ENCODE measurements around the gene ATG5. TPM values are rescaled to one million over a fixed set of nuclear protein-coding genes. Genes with fewer than 3 reads are reported as not detected.

ATG5 gene
- polyA plus RNA-seq, 1 donor (not counting 4 experiments of a cell fraction or from before 2014, with no cell fraction given): 60.0 TPM

DNA sequence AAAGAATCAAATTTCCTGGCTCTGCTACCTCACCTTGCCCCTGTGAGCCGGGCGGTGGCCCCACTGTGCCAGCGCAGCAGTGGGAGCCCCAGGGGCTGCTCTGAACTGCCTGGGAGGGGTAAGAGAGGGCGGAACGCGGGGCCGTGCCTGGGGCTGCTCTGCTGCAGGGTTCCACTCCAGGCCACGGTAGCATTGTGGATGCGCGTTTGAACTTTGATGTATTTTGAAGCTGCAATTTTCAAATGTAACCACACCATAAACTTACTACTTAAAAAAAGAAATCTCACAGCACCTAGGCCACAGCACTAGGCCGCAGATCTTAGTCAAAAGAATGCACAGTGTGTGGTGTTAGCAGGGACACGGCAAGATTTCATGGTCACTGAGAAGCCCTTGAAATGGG is 181.9 kb downstream of the ATG5 start:
- no peak for FAIRE-seq
- Histone ChIP-seq H3K36me3 (ENCODE audit: control insufficient read depth in 2 of 2, extremely low read depth in 1 of 2, insufficient read depth in 2 of 2, low read length in 2 of 2) (no peaks in the 10 kb centered on the region), H3K27me3 (ENCODE audit: control insufficient read depth, extremely low read depth, insufficient read depth, low read length) (no peaks in the 10 kb centered on the region), H3K4me2 (ENCODE audit: control insufficient read depth, extremely low read depth, insufficient read depth, low read depth, low read length) (no peak overlapping the region), H3K9me3 (ENCODE audit: control insufficient read depth, low read depth, low read length) (no peaks in the 10 kb centered on the region), H3K4me3 (ENCODE audit: control insufficient read depth in 2 of 3, extremely low read depth in 1 of 3, insufficient read depth in 2 of 3, low read depth in 1 of 3, low read length in 3 of 3) (no peak overlapping the region), H4K20me1 (ENCODE audit: control insufficient read depth, extremely low read depth, insufficient read depth, low read length) (no peaks in the 10 kb centered on the region), H3K79me2 (ENCODE audit: control insufficient read depth, insufficient read depth, low read length) (no peaks in the 10 kb centered on the region), H3K9ac (ENCODE audit: control insufficient read depth, extremely low read depth, insufficient read depth, low read length) (no peak overlapping the region), H2AFZ (ENCODE audit: control insufficient read depth, low read length) (no peak overlapping the region), H3K4me1 (ENCODE audit: control insufficient read depth, extremely low read depth, insufficient read depth, low read length) (peaks cover 36% of the 10 kb centered on the region), H3K27ac (ENCODE audit: control insufficient read depth, insufficient read depth, low read length) (no peak overlapping the region), H3K9me1 (ENCODE audit: control insufficient read depth, extremely low read depth, insufficient read depth, low read length) (no peaks in the 10 kb centered on the region)
- TF ChIP-seq CTCF (optimal IDR thresholded peaks at IDR 0.05 in 1 of 3, IDR thresholded peaks at IDR 0.05 in 1 of 3, conservative IDR thresholded peaks at IDR 0.05 in 1 of 3; ENCODE audit: extremely low read depth in 1 of 3, insufficient read depth in 2 of 3, low read length in 3 of 3) (no peak), EZH2 (IDR thresholded peaks at IDR 0.05; ENCODE audit: low read length) (no peak)
- DNase-seq (ENCODE audit: low read depth, low spot score): no peak
- dilution Hi-C loops (cut with MboI; ENCODE audit: extremely low pct_ligation_motif_present, low sequenced_read_pairs): no loop called here

DNA sequence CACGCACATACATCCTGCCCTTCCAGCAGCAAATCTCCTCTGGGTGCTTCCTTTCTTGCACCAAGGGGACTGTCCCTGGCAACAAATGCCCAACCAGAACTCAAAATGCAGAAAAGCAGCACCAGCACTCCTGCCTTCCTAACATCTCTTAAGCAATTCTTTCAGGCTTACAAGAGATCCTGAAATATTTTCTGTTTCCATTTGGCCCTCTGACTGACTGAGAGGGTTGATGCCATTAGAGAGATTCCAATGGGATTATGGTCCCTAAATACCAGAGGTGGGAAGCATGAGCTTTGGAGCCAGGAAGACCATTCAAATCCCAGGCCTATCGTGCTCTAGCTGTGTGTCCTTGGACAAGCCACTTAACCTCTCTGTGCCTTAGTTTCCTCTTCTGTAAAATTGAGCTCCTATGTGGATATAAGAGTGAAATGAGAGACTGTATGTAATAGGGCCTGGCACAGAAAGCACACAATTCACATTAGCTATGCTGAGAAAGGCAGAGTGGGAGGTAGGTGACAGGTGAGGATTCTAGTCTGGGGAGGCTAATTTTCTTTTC is 182.6 kb downstream of the ATG5 start:
- Histone ChIP-seq H3K9me1 (ENCODE audit: control insufficient read depth, extremely low read depth, insufficient read depth, low read length) (no peaks in the 10 kb centered on the region), H3K27ac (ENCODE audit: control insufficient read depth, insufficient read depth, low read length) (no peak overlapping the region), H3K4me2 (ENCODE audit: control insufficient read depth, extremely low read depth, insufficient read depth, low read depth, low read length) (no peak overlapping the region), H3K9ac (ENCODE audit: control insufficient read depth, extremely low read depth, insufficient read depth, low read length) (no peak overlapping the region), H3K79me2 (ENCODE audit: control insufficient read depth, insufficient read depth, low read length) (no peaks in the 10 kb centered on the region), H4K20me1 (ENCODE audit: control insufficient read depth, extremely low read depth, insufficient read depth, low read length) (no peaks in the 10 kb centered on the region), H3K4me1 (ENCODE audit: control insufficient read depth, extremely low read depth, insufficient read depth, low read length) (peaks cover 36% of the 10 kb centered on the region), H3K36me3 (ENCODE audit: control insufficient read depth in 2 of 2, extremely low read depth in 1 of 2, insufficient read depth in 2 of 2, low read length in 2 of 2) (no peaks in the 10 kb centered on the region), H3K27me3 (ENCODE audit: control insufficient read depth, extremely low read depth, insufficient read depth, low read length) (no peaks in the 10 kb centered on the region), H3K9me3 (ENCODE audit: control insufficient read depth, low read depth, low read length) (no peaks in the 10 kb centered on the region), H3K4me3 (ENCODE audit: control insufficient read depth in 2 of 3, extremely low read depth in 1 of 3, insufficient read depth in 2 of 3, low read depth in 1 of 3, low read length in 3 of 3) (no peak overlapping the region), H2AFZ (ENCODE audit: control insufficient read depth, low read length) (no peak overlapping the region)
- DNase-seq (ENCODE audit: low read depth, low spot score) (no peak), FAIRE-seq (no peak)
- no peak for TF ChIP-seq EZH2 (IDR thresholded peaks at IDR 0.05; ENCODE audit: low read length)
- no peak for TF ChIP-seq CTCF (optimal IDR thresholded peaks at IDR 0.05 in 1 of 3, IDR thresholded peaks at IDR 0.05 in 1 of 3, conservative IDR thresholded peaks at IDR 0.05 in 1 of 3; ENCODE audit: extremely low read depth in 1 of 3, insufficient read depth in 2 of 3, low read length in 3 of 3)
- dilution Hi-C loops (cut with MboI; ENCODE audit: extremely low pct_ligation_motif_present, low sequenced_read_pairs): no loop called here

All from keratinocyte (primary cell).